ENCODE data around the gene RPL32. TPM values are rescaled to one million over a fixed set of nuclear protein-coding genes. Genes with fewer than 3 reads are reported as not detected.

The RPL32 gene
- total RNA-seq, 1 donor from 2014 or later, result 2,996 TPM

- POLR2A ChIA-PET, result interaction anchor here (0.5 kb wide), 1 partner anchor 9 kb away, joined by 5 read pairs; no protein-coding TSS in a partner anchor
- TF ChIP-seq, protein P1, sequence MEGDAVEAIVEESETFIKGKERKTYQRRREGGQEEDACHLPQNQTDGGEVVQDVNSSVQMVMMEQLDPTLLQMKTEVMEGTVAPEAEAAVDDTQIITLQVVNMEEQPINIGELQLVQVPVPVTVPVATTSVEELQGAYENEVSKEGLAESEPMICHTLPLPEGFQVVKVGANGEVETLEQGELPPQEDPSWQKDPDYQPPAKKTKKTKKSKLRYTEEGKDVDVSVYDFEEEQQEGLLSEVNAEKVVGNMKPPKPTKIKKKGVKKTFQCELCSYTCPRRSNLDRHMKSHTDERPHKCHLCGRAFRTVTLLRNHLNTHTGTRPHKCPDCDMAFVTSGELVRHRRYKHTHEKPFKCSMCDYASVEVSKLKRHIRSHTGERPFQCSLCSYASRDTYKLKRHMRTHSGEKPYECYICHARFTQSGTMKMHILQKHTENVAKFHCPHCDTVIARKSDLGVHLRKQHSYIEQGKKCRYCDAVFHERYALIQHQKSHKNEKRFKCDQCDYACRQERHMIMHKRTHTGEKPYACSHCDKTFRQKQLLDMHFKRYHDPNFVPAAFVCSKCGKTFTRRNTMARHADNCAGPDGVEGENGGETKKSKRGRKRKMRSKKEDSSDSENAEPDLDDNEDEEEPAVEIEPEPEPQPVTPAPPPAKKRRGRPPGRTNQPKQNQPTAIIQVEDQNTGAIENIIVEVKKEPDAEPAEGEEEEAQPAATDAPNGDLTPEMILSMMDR (IDR thresholded peaks at IDR 0.05), result no peak
- no peak overlapping the region for H3K4me3 Mint-ChIP-seq
- DNase-seq (no peak), ATAC-seq (ENCODE audit: low read depth) (no peak)
- no peaks in the 10 kb centered on the region for H3K9me3 Mint-ChIP-seq
- CTCF ChIA-PET, result interaction anchor here (1.6 kb wide), 1 partner anchor 28 kb away, joined by 4 read pairs; no protein-coding TSS in a partner anchor
- H3K27ac Mint-ChIP-seq, result no peak overlapping the region
- peaks cover 48% of the 10 kb centered on the region for H3K4me1 Mint-ChIP-seq
- intact Hi-C loops (cut with micrococcal nuclease), result no loop called here
- H3K27me3 Mint-ChIP-seq, result no peaks in the 10 kb centered on the region
- H3K36me3 Mint-ChIP-seq (ENCODE audit: low read depth), result peaks cover 92% of the 10 kb centered on the region
Measured at GRCh38 chr3:12837295-12837986, 3.9 kb downstream of the RPL32 start.

- peaks cover 33% of the 10 kb centered on the region for H3K4me1 Mint-ChIP-seq
- no peak overlapping the region for H3K27ac Mint-ChIP-seq
- DNase-seq (no peak), ATAC-seq (ENCODE audit: low read depth) (no peak)
- no peak overlapping the region for H3K4me3 Mint-ChIP-seq
- no peaks in the 10 kb centered on the region for H3K27me3 Mint-ChIP-seq
- ChIA-PET POLR2A (no interaction called here), CTCF (no interaction called here)
- TF ChIP-seq, protein P1 (IDR thresholded peaks at IDR 0.05), result no peak
- H3K36me3 Mint-ChIP-seq (ENCODE audit: low read depth), result peaks cover 100% of the 10 kb centered on the region
- intact Hi-C loops (cut with micrococcal nuclease), result no loop called here
- no peaks in the 10 kb centered on the region for H3K9me3 Mint-ChIP-seq
Measured at GRCh38 chr3:12835052-12835665, 6.2 kb downstream of the RPL32 start.

DNA sequence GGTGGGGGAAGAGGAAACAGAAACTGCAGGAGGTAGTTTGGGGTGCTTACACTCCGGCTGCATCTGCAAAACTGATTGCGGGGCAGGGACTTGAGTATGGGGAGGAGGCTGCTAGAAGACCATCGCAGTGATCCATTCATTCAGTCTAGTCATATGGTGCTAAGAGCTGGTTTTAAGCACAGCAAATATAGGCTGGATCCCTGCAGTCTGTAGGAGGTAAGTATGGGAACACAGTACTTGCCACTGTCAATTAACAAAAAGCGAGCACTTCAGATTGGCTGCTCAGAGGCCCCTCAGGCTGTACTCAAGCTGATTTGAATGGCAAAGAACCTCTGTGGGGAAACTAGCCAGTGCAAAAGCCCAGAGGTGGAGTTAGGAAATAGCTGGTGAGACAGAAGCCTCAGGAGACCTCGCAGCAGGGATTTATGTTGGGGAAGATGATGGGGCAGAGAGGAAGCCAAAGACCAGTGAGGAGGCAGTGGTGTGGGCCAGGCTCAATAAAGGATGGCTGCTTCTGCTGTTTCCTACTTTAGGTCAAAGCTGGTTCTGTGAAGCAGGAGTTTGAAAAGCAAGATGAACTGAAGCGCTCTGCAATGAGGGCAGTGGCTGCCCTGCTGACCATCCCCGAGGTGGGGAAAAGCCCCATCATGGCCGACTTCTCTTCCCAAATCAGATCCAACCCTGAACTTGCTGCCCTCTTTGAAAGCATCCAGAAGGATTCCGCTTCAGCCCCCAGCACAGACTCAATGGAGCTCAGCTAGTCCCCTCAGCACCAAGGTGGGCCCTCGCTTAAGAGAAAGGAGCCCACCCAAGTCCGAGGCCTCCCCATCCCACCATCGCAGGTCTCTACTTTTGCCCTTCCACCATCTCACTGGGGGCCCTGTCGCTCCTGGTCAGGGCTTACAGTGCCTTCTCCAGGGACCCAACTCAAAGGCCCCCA lies 7.9 kb downstream of the RPL32 start:
- ChIA-PET POLR2A (interaction anchor here (0.5 to 2.7 kb wide), 4 partner anchors 8 to 160 kb away, joined by 3 to 16 read pairs (median 6); partner anchors contain the start of gene RPL32), CTCF (interaction anchor here (0.9 to 1.3 kb wide), 3 partner anchors 8 to 127 kb away, joined by 3 read pairs; partner anchors contain the start of gene RPL32)
- ATAC-seq (ENCODE audit: low read depth) (no peak), DNase-seq (no peak)
- Mint-ChIP-seq H3K27ac (no peak overlapping the region), H3K27me3 (no peaks in the 10 kb centered on the region), H3K4me1 (peaks cover 17% of the 10 kb centered on the region), H3K36me3 (ENCODE audit: low read depth) (peaks cover 86% of the 10 kb centered on the region), H3K4me3 (no peak overlapping the region), H3K9me3 (no peaks in the 10 kb centered on the region)
- TF ChIP-seq, protein P1 (IDR thresholded peaks at IDR 0.05), result no peak
- intact Hi-C loops (cut with micrococcal nuclease), result no loop called here

DNA sequence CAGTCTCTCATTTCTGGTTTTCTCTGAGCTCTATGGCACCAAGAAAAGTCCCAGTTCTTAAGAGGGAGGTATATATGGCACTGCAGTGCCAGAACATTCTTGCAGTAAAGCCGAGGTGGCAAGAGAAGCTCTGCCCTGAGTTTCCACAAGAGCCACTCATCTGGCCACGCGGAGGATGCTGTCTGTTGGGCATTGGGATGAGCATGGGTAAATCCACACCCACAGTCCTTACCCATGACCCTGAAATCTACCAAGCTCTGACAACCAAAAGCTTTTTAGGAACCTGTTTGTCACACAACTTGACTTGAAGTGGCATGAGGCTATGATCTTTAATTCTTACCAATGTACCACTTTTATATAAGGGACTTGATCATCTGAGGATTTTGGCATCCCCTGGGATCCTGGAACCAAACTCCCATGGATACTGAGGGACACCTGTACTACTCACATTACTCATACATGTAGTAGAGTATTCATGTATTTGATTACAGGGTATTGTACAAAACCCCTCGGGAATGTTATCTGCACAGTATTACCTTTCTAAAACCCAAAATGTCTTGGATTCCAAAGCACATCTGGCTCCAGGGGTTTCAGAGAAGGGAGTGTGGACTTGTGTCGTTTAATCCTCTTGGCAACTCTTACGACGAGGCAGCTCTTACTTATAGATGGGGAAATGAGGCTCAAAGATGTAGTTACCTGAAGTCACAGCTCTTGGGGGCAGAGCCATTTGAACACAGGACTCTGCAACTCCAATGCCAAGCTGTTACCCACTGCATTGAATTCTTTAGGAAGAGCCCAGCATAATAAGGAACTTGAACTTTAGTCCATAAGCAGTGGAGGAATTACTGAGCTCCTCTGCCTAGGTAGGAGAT lies 8.8 kb downstream of the RPL32 start:
- ATAC-seq (ENCODE audit: low read depth), result no peak
- ChIA-PET CTCF (interaction anchor here (0.9 to 1.3 kb wide), 2 partner anchors 22 to 126 kb away, joined by 3 read pairs; no protein-coding TSS in a partner anchor), POLR2A (interaction anchor here (0.5 to 2.7 kb wide), 2 partner anchors 9 to 161 kb away, joined by 3 to 16 read pairs; partner anchors contain the start of gene RPL32)
- Mint-ChIP-seq H3K4me3 (no peak overlapping the region), H3K4me1 (peaks cover 8% of the 10 kb centered on the region), H3K27me3 (no peaks in the 10 kb centered on the region), H3K36me3 (ENCODE audit: low read depth) (peaks cover 77% of the 10 kb centered on the region), H3K9me3 (no peaks in the 10 kb centered on the region), H3K27ac (no peak overlapping the region)
- no peak for DNase-seq
- TF ChIP-seq, protein P1 (IDR thresholded peaks at IDR 0.05), result no peak
- intact Hi-C loops (cut with micrococcal nuclease), result no loop called here

Measured in activated B cell treated with CpG ODN at 0.5 μM for 24 hours (primary cell).